Stimulated activated CD4-positive, alpha-beta T cell treated with anti-CD3 and anti-CD28 coated beads, Interleukin-2, amount 100 ng/mL, for 48 hours (primary cell): ENCODE results near the gene MBIP.

ENCODE experiments used
- DNase-seq, 2 donors: peaks; one replicate each; pipeline ENCODE4 v3.0.0-alpha.2; 2020

MBIP gene

GRCh38 chr14:36313206-36313605 is 7.2 kb downstream of the MBIP start:
- no peak for DNase-seq

DNA sequence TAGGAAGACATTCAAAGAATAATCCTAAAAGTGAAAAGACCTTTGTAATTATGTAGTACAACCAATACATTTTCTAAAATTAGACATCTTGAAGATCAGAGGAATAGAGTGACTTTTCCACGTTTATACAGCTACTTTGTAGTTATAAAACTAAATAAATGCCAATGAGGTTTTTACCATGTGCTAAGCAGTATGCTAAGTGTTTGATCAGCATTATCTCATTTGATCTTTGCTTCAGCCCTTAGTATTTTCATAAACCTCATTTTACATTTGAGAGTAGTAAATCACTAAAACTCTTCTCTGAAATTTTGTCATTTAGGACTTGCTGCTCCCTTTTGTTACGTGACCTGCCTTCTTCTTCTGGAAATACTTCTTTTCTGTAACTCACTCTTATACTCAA is 13.6 kb downstream of the MBIP start:
- no peak for DNase-seq

DNA sequence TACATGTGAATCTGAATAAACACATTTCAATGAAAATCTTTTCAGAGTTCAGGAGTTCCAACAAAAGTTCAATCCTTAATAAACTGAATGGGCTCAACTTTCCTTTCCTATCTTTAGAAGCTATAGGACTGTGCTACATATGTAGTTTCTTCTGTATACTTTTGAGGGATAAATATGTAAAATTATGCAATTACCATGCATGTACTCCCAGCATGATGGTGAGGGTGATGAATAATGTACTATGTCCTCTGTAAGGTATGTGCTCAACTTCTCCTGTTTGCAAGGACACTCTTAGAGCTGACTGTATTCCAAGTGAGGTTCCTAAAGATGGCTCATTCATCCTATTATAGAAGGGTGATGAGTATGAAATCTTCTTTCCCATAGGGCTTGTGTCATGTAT is 15.5 kb downstream of the MBIP start:
- DNase-seq, result no peak

DNA sequence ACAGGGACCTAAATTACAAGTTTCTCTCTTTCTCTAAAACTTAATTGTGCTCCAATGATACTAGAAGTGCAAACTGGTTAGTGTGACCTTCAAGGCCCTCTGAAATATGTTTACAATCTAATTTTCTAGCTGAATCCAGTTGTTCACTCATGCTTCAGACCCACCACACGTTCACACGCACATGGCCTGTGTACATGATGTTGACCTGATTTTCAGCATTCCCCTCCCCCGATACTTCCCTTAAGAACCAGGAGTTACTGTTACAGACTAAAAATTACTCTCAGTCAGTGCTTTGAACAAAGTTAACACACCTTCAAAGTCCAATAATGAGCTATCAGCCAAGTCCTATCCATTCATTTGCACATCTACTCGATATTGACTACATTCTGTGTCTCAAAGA is 16.5 kb downstream of the MBIP start:
- DNase-seq, result no peak

DNA sequence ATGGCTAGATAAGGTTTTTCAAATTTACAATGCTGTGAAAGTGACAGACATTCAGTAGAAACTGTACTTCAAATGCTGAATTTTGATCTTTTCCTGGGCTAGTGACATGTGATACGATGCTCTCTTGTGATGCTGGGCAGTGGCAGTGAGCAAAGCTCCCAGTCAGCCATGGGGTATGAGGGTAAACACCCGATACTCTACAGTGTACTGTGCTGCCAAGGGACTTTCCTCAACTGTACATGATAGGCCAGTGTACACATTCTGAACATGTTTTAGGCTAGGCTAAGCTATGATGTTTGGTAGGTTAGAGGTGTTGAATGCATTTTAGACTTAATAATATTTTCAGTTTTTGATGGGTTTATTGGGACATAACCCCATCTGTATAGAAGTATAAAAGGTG is 17.6 kb downstream of the MBIP start:
- DNase-seq, result no peak

- no peak for DNase-seq
Observed at GRCh38 chr14:36301159-36301558, 19.3 kb downstream of the MBIP start.

DNA sequence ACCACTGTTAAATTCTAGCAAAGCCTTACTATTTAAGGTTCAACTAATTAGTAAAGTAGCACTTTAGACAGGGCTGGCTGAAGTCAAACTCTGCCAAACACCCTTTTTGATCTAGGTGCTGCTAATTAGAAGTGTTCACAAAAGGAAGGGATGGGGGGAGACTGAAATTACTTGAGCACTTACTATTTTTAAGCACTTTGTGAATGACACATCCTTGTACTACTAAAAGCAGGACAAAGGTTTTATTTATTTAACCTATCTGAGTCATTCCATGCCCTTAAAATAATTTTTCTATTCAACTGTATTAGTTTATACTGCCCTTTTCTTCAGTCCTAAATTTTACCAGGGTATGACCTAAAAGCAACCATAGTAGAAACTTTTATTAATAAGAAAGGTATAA is 20.1 kb downstream of the MBIP start:
- no peak for DNase-seq

DNA sequence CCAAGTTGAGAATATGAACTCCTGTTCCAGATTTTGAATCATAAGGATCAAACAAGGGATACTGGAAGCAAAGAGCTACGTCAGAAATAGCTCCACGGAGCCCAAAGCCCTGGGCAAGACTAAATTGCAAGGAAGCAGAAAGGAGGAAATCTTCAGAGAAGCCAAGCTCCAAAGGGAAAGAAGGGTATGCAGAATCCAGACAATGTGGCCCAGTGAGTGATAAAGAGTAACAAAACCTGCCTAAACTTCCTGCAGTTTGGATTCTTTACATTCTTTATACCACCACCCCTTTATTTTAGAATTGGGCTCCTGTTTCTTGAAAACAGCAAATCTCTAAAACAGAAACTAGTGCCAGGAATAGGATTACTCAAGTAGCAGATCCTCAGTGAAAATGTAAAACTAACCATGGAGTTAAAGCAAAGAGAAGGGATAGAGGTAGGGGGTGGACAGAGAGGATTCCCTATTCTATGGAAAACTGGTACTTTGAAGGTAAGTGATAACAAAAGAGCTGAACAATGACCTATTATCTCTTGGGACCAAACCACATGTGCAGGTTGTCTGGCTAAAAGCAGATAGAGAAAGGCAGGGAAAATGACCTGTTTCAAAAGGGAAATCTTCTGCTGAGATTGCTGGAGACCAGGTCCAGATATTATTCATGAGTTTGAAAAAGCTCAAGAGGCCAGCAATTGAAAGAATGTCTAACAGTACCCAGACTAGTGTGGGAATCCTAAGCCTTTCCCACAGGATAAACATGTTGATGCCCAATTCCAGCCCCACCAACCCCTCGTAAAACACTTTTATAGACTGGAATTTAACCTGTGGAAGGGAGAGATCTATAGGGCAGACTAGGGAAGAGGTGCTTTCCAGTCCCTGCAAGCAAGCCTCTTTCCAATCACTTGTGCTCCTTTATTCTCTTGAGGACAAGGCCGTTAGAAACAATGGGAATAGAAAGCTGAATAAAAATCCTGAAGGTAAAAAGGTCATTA is 24.5 kb downstream of the MBIP start:
- DNase-seq, result no peak

GRCh38 chr14:36294543-36294942 is 25.9 kb downstream of the MBIP start:
- DNase-seq, result no peak

GRCh38 chr14:36293824-36294223 is 26.6 kb downstream of the MBIP start:
- no peak for DNase-seq

GRCh38 chr14:36289954-36290353 is 30.5 kb downstream of the MBIP start:
- no peak for DNase-seq

DNA sequence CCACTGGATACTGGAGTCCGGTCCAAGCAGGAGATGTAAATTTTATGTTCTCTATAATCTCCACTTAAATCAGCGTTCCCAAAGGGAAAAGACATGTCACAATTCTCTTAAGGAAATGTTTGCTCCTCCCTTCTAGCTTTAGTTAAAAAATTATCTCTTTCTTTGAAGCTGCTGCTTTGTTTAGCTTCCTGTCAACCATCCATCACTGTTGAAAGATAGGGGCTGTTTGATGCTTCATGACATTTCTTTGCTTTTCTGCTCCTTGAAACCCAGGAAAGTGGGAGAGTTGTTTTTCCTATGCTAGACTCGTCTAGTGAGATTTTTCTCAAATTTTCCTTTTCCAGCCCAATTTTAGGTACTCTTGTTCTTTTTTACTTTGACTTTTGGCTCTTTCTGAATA is 31.9 kb downstream of the MBIP start:
- DNase-seq, result no peak

- no peak for DNase-seq
Observed at GRCh38 chr14:36284971-36285595, 35.4 kb downstream of the MBIP start.

DNA sequence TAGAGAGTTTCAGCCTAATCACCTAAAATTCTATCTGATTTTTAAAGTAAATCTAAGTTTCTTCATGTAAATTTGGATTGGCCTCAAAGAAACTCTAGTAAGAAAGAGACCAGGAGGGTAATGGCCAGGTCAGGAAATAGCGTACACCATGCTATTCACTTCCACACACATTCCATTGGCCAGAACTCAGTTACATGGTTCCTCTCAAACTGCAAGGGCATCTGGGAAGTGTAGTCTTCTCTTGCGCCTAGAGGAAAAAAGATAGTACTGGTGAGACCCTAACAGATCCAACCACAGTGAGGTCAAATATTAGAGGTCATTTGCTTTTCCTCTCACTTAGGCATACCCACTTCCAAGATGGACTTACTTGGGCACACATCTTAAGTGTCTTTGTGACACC is 39.1 kb downstream of the MBIP start:
- no peak for DNase-seq

DNA sequence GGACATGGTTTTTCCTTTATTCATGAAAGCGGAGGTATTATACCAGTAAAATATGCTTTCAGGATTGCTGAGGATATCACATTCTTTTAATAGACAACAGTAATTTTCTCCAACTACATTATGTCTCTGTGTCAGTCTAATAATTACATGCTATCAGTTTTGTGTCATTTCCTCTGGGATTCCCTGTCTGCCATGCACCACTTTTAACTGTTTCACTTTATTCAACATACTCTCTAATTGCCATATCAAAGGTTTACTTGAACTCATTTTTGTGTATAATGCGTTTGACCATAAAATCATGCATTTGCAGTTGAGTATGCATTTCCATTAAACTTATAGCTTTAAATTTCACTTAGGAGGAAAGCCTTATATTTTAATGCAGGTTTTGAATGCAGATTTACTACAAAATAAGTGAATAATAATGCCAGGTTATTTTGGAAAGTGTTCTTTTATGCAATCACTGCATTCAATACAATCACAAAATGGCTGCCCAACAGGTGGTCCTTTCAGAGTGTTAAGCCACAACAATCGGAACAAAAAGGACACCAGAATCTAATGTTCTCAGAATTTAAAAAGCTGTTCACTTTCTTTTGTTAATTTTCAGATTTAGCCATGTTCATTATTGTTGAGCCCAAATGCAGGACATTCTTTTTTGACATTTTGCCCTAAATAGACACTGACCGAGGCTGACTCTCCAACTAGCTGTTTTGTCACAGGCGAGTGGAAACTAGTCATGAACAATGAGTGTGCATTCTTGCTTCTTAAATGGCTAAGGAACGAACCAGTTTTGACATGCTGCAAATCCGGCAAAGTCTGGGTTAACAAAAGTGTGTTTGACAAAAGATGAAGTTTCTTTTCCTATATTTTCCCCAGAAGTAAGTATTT is 40.9 kb downstream of the MBIP start:
- no peak for DNase-seq

DNA sequence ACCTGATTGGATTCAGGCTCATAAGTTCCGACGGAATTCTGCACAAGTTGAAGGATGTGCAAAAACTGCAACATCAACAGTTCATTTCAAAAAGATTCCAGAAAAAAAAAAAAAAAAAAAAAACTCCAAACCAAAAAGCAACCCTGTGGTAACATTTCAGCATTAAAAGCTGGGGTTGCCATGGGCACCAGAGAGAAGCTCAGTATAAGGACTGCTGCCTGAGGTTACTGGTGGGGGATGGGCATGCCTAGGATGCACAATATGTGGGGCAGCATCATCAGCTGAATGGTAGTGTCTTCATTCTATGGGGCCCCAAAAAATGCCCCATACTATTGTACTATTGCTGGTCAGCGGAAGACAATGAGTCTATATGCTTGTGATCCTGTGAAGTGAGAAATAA is 44.7 kb downstream of the MBIP start:
- DNase-seq, result no peak

DNA sequence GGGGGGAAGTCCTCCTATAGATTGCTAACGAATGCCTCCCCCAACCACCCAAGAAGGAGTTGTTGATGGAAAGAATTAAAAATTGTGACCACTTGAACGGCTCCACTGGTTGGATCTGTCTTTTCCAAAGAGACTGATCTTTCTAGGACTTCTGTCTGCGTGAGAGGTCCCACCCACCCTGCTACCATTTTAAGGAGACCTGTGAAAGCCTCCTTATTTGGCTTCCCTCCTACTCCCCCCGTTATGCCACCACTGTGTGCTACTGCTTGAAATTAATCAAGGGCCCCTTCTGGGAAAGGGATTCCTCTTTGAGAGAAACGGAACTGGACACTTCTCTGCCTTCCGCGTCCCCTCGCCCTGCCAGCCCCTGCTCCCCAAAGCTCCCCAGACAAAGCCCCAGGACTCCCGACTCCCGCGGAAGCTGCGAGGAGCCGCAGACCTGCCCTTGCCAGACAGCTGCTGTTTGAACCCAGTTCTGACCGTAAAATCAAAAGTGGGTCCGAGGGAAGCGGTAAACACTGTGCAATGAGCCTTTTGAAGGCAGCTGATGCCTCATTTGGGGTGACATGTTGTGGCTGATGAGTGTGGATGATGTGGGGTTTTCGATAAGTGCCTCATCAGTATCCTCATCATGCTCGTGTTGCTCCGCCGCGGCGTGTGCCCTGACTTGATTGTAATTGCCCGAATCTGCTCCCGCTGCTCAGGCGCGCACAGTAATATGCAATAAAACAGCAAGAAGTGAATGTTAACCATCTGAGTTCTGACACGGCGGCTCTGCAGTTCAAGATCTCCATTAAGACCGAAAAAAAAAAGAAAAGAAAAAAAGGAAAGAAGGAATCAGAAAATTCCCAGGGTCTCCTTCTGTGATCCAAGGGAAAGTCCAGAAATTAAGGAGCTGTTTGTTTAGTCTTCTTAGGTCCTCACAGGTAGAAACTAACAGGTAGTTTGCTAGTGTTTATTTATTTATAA is 48.2 kb downstream of the MBIP start:
- peak; percentile 8 to 16 for DNase-seq

GRCh38 chr14:36271222-36271621 is 49.2 kb downstream of the MBIP start:
- no peak for DNase-seq

DNA sequence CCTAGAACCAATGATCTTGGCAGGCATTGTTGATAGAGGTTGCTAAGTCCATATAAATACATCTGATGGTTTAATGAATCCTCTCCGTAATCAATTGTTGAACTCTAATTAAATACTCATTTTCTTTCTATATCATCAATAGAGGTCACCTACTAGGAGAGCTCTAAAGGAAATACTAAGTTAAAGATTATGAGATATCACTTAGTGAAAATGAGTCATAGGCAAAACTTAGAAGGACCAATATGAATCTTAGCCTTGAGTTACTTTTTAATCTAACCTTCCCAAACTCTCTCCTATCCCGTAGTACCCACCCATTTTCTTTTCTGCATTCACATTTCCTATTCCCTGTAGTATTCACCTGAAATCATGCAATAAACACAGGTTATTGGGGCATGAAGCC is 50.2 kb downstream of the MBIP start:
- no peak for DNase-seq

DNA sequence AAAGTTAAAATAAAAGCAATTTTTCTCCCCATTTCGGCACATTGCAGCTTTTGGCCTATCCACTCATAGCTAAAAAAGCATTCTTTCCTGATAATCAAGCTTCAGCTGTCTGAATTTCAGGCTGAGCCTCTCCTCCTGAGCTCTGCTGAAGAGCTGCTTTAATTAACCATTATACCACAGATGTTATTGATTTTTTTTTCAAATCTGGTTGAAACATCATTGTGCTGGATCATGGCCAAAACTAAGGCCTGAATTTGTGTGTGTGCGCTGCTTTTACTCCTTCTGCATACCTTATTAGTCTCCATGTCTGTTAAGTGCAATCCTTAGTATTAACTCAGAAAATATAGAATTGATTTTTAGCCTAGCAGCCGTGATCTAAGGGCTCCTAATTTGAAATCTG is 52.3 kb downstream of the MBIP start:
- DNase-seq, result no peak

- no peak for DNase-seq
Observed at GRCh38 chr14:36264595-36264994, 55.8 kb downstream of the MBIP start.

- DNase-seq, result no peak
Observed at GRCh38 chr14:36264107-36264506, 56.3 kb downstream of the MBIP start.
